ENCODE measurements around the gene ADAP1. TPM values are rescaled to one million over a fixed set of nuclear protein-coding genes. Genes with fewer than 3 reads are reported as not detected.

The ADAP1 gene
- polyA plus RNA-seq, 1 donor (not counting 4 experiments of a cell fraction or from before 2014, with no cell fraction given) = 4.3 TPM

- DNase-seq (ENCODE audit: low read depth, low spot score) (no peak), FAIRE-seq (no peak)
- Histone ChIP-seq H3K9me3 (ENCODE audit: control insufficient read depth, low read depth, low read length) (no peaks in the 10 kb centered on the region), H3K9ac (ENCODE audit: control insufficient read depth, extremely low read depth, insufficient read depth, low read length) (no peak overlapping the region), H3K4me3 (ENCODE audit: control insufficient read depth in 2 of 3, extremely low read depth in 1 of 3, insufficient read depth in 2 of 3, low read depth in 1 of 3, low read length in 3 of 3) (no peak overlapping the region), H3K27ac (ENCODE audit: control insufficient read depth, insufficient read depth, low read length) (no peak overlapping the region), H3K27me3 (ENCODE audit: control insufficient read depth, extremely low read depth, insufficient read depth, low read length) (no peaks in the 10 kb centered on the region), H3K79me2 (ENCODE audit: control insufficient read depth, insufficient read depth, low read length) (no peaks in the 10 kb centered on the region), H3K36me3 (ENCODE audit: control insufficient read depth in 2 of 2, extremely low read depth in 1 of 2, insufficient read depth in 2 of 2, low read length in 2 of 2) (no peaks in the 10 kb centered on the region), H3K9me1 (ENCODE audit: control insufficient read depth, extremely low read depth, insufficient read depth, low read length) (no peaks in the 10 kb centered on the region), H4K20me1 (ENCODE audit: control insufficient read depth, extremely low read depth, insufficient read depth, low read length) (no peaks in the 10 kb centered on the region), H3K4me1 (ENCODE audit: control insufficient read depth, extremely low read depth, insufficient read depth, low read length) (peaks cover 2% of the 10 kb centered on the region), H2AFZ (ENCODE audit: control insufficient read depth, low read length) (no peak overlapping the region), H3K4me2 (ENCODE audit: control insufficient read depth, extremely low read depth, insufficient read depth, low read depth, low read length) (no peak overlapping the region)
- dilution Hi-C loops (cut with MboI; ENCODE audit: extremely low pct_ligation_motif_present, low sequenced_read_pairs) = no loop called here
- TF ChIP-seq, protein P1, sequence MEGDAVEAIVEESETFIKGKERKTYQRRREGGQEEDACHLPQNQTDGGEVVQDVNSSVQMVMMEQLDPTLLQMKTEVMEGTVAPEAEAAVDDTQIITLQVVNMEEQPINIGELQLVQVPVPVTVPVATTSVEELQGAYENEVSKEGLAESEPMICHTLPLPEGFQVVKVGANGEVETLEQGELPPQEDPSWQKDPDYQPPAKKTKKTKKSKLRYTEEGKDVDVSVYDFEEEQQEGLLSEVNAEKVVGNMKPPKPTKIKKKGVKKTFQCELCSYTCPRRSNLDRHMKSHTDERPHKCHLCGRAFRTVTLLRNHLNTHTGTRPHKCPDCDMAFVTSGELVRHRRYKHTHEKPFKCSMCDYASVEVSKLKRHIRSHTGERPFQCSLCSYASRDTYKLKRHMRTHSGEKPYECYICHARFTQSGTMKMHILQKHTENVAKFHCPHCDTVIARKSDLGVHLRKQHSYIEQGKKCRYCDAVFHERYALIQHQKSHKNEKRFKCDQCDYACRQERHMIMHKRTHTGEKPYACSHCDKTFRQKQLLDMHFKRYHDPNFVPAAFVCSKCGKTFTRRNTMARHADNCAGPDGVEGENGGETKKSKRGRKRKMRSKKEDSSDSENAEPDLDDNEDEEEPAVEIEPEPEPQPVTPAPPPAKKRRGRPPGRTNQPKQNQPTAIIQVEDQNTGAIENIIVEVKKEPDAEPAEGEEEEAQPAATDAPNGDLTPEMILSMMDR (optimal IDR thresholded peaks at IDR 0.05 in 1 of 3, IDR thresholded peaks at IDR 0.05 in 1 of 3, conservative IDR thresholded peaks at IDR 0.05 in 1 of 3; ENCODE audit: extremely low read depth in 1 of 3, insufficient read depth in 2 of 3, low read length in 3 of 3) = no peak
- no peak for TF ChIP-seq EZH2 (IDR thresholded peaks at IDR 0.05; ENCODE audit: low read length)
These were observed 23.3 kb downstream of the ADAP1 start for GRCh38 chr7:930975-931758.

GRCh38 chr7:929311-929711 lies 25.2 kb downstream of the ADAP1 start:
- H3K27me3 ChIP-seq (ENCODE audit: control insufficient read depth, extremely low read depth, insufficient read depth, low read length) = no peaks in the 10 kb centered on the region
- dilution Hi-C loops (cut with MboI; ENCODE audit: extremely low pct_ligation_motif_present, low sequenced_read_pairs) = no loop called here
- H3K27ac ChIP-seq (ENCODE audit: control insufficient read depth, insufficient read depth, low read length) = no peak overlapping the region
- no peaks in the 10 kb centered on the region for H3K9me1 ChIP-seq (ENCODE audit: control insufficient read depth, extremely low read depth, insufficient read depth, low read length)
- no peak overlapping the region for H3K4me2 ChIP-seq (ENCODE audit: control insufficient read depth, extremely low read depth, insufficient read depth, low read depth, low read length)
- H3K79me2 ChIP-seq (ENCODE audit: control insufficient read depth, insufficient read depth, low read length) = no peaks in the 10 kb centered on the region
- no peak overlapping the region for H3K4me3 ChIP-seq (ENCODE audit: control insufficient read depth in 2 of 3, extremely low read depth in 1 of 3, insufficient read depth in 2 of 3, low read depth in 1 of 3, low read length in 3 of 3)
- DNase-seq (ENCODE audit: low read depth, low spot score) (no peak), FAIRE-seq (no peak)
- H2AFZ ChIP-seq (ENCODE audit: control insufficient read depth, low read length) = no peak overlapping the region
- no peaks in the 10 kb centered on the region for H3K9me3 ChIP-seq (ENCODE audit: control insufficient read depth, low read depth, low read length)
- TF ChIP-seq, protein P1 (optimal IDR thresholded peaks at IDR 0.05 in 1 of 3, IDR thresholded peaks at IDR 0.05 in 1 of 3, conservative IDR thresholded peaks at IDR 0.05 in 1 of 3; ENCODE audit: extremely low read depth in 1 of 3, insufficient read depth in 2 of 3, low read length in 3 of 3) = no peak
- TF ChIP-seq EZH2 (IDR thresholded peaks at IDR 0.05; ENCODE audit: low read length) = no peak
- peaks cover 2% of the 10 kb centered on the region for H3K4me1 ChIP-seq (ENCODE audit: control insufficient read depth, extremely low read depth, insufficient read depth, low read length)
- no peak overlapping the region for H3K9ac ChIP-seq (ENCODE audit: control insufficient read depth, extremely low read depth, insufficient read depth, low read length)
- H4K20me1 ChIP-seq (ENCODE audit: control insufficient read depth, extremely low read depth, insufficient read depth, low read length) = no peaks in the 10 kb centered on the region
- H3K36me3 ChIP-seq (ENCODE audit: control insufficient read depth in 2 of 2, extremely low read depth in 1 of 2, insufficient read depth in 2 of 2, low read length in 2 of 2) = no peaks in the 10 kb centered on the region

All from keratinocyte (primary cell).